Kidney (tissue), 14 donors: ENCODE results near the gene COL23A1. TPM values are rescaled to one million over a fixed set of nuclear protein-coding genes. Genes with fewer than 3 reads are reported as not detected.
"Not testable (repeated sequence)": the region's sequence is repeated elsewhere in the genome, so short reads cannot be mapped to it uniquely, and the experiment has no call there.

ENCODE experiments used
- DNase-seq, 5 donors: peaks; one replicate each; pipeline ENCODE4 v3.0.0-alpha.2; 2013 to 2020
- FAIRE-seq: peaks from 2 replicates; lab custom pipeline; 2012; peaks lifted over from hg19 to GRCh38; lab: Jason Lieb, UNC
- H3K27ac ChIP-seq, 2 donors: one replicate each; pipeline ENCODE4 v1.7.0; 2013; ENCODE audit warnings: low read depth in 2 of 2, low read length in 2 of 2, inconsistent platforms in 1 of 2
- H3K27me3 ChIP-seq: one replicate; pipeline ENCODE4 v1.7.1; 2013; ENCODE audit warnings: low read length, inconsistent platforms; ENCODE audit not compliant: control insufficient read depth, insufficient read depth
- H3K36me3 ChIP-seq, 3 donors: one replicate each; pipeline versions ENCODE4 v1.7.0 to v1.7.1; 2013; ENCODE audit warnings: low read length in 3 of 3, control low read depth in 1 of 3, inconsistent platforms in 1 of 3; ENCODE audit not compliant: insufficient read depth in 3 of 3, control insufficient read depth in 2 of 3
- H3K4me1 ChIP-seq, 3 donors: one replicate each; pipeline versions ENCODE4 v1.7.0 to v1.7.1; 2013; ENCODE audit warnings: low read length in 3 of 3, inconsistent platforms in 1 of 3, low read depth in 1 of 3; ENCODE audit not compliant: control insufficient read depth in 2 of 3, insufficient read depth in 2 of 3
- H3K4me3 ChIP-seq, 3 donors: one replicate each; pipeline versions ENCODE4 v1.7.0 to v1.8.1; 2013; ENCODE audit warnings: low read length in 3 of 3, control low read depth in 1 of 3, inconsistent platforms in 1 of 3
- H3K9ac ChIP-seq, 3 donors: one replicate each; pipeline versions ENCODE4 v1.7.0 to v1.7.1; 2013; ENCODE audit warnings: low read length in 3 of 3, control low read depth in 1 of 3, inconsistent platforms in 1 of 3
- H3K9me3 ChIP-seq, 3 donors: one replicate each; pipeline versions ENCODE4 v1.7.0 to v1.7.1; 2013; ENCODE audit warnings: low read length in 3 of 3, control low read depth in 1 of 3, inconsistent platforms in 1 of 3; ENCODE audit not compliant: control insufficient read depth in 2 of 3, insufficient read depth in 1 of 3
- intact Hi-C: fragments of 100-400 bp; cut with DNase I; formaldehyde crosslinking; loops from one replicate; pipeline ENCODE4 v1.11.1; 2022
- polyA plus RNA-seq: library from polyadenylated mRNA; stranded (reverse); fragments of 350-450 nt; fragmentation: Illumina TruSeq; extraction: RNeasy Lipid Tissue Mini Kit (QIAGEN cat#74804); gene quantifications from one replicate; pipeline ENCODE4 v1.2.3, GENCODE V29; 2014; ENCODE audit warnings: low read depth, low replicate concordance; ENCODE audit not compliant: insufficient read depth
- total RNA-seq: library from RNA; stranded (reverse); fragmentation: NEBNext Ultra II Directional; extraction: Animal tissue kit (Norgen Biotek cat#: 25700); gene quantifications from one replicate; pipeline ENCODE4 v1.2.1, GENCODE V29; 2021
- TF ChIP-seq, protein P1 (sequence below): IDR thresholded peaks from 3 replicates; pipeline ENCODE4 v1.5.1; 2012; ENCODE audit warnings: mild to moderate bottlenecking, moderate library complexity, borderline replicate concordance; ENCODE audit not compliant: insufficient read depth; ENCODE audit errors: extremely low read depth
- donor health status: control.
- donor health status: control.
- donor health status: control.
- donor health status: control.
- donor health status: control.
- donor health status: DM: yes; HTN: yes; CAD: no.
- donor health status: Normal renal cell carcinoma (clear cell type).

COL23A1 gene
- total and polyA plus RNA-seq, 2 donors from 2014 or later, result 4.1 to 8.7 TPM

DNA sequence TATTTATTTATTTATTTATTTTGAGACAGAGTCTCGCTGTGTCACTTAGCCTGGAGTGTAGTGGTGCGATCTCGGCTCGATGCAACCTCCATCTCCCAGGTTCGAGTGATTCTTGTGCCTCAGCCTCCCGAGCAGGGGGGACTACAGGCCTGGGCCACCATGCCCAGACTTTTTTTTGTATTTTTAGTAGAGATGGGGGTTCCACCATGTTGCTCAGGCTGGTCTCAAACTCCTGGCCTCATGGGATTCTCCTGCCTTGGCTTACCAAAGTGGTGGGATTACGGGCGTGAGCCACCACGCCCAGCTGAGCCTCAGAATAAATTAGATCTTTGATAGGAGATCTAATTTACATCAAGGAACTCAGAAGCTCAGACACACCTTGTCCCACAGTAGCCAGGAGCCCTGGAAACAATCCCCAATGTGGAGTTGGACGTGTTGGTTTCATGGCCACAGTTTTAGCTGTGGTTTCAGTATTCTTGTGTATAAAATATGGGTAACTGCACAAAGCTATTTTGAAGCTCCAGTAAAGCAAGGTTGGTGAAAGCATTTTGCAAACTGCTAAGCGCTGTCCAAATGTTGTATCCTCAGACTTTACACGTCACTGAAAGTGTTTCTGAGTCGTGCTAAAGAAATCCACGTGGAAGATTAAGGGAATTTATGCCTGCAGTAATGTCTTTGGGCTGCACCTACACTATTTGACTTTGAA lies 388.8 kb downstream of the COL23A1 start:
- no peak overlapping the region for H3K4me3 ChIP-seq
- FAIRE-seq, result no peak
- no peak overlapping the region for H3K9ac ChIP-seq
- H3K27me3 ChIP-seq, result no peaks in the 10 kb centered on the region
- H3K36me3 ChIP-seq, result peaks cover 0 to 2% (median 0%) of the 10 kb centered on the region in 3 donors
- H3K27ac ChIP-seq, result no peak overlapping the region
- TF ChIP-seq, protein P1, sequence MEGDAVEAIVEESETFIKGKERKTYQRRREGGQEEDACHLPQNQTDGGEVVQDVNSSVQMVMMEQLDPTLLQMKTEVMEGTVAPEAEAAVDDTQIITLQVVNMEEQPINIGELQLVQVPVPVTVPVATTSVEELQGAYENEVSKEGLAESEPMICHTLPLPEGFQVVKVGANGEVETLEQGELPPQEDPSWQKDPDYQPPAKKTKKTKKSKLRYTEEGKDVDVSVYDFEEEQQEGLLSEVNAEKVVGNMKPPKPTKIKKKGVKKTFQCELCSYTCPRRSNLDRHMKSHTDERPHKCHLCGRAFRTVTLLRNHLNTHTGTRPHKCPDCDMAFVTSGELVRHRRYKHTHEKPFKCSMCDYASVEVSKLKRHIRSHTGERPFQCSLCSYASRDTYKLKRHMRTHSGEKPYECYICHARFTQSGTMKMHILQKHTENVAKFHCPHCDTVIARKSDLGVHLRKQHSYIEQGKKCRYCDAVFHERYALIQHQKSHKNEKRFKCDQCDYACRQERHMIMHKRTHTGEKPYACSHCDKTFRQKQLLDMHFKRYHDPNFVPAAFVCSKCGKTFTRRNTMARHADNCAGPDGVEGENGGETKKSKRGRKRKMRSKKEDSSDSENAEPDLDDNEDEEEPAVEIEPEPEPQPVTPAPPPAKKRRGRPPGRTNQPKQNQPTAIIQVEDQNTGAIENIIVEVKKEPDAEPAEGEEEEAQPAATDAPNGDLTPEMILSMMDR, result no peak
- no peaks in the 10 kb centered on the region for H3K9me3 ChIP-seq
- peaks cover 3 to 9% (median 9%) of the 10 kb centered on the region in 3 donors for H3K4me1 ChIP-seq
- peak in 1 of 5 donors; percentile 31 for DNase-seq
- intact Hi-C loops, result no loop called here

DNA sequence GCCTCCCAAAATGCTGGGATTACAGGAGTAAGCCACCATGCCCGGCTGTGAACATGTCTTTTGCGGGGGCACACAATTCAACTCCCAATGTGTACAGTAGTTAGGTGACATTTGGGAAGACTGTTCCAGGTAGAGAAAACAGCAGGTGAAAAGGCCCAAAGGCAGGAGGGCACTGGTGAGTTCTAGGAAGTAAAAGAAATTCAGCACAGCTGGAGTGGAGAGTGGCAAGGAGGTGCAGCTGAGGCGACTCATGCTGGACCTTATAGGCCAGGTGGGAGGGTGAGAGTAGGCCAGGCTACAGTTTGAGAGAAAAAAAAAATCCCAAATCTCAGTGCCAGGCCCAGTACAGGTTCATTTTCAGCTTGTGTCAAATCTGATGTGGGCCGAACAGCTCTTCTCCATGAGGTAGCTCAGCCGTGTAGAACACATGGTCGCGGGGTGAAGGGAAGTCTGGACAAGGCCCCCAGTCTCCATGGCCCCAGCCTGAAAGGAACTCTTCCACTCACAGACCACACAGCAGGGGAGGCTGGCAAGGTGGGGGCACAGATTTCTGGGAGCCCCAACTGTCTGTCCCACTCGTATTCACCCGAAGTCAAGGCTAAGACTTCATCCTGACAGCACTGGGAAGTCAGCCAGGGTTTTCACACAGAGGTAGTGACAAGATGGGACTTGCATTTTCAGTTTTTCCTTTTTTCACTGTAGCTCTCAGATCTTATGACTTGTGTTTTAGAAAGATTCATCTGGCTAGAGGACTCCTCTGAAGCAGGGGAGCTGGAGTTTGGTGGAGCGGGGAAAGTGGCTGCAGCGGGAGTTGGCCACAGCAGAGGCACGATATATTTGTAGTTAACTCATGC lies 390.4 kb downstream of the COL23A1 start:
- Histone ChIP-seq H3K4me3 (no peak overlapping the region), H3K4me1 (peaks cover 0 to 2% (median 0%) of the 10 kb centered on the region in 3 donors), H3K9ac (no peak overlapping the region), H3K27ac (no peak overlapping the region), H3K27me3 (no peaks in the 10 kb centered on the region), H3K9me3 (no peaks in the 10 kb centered on the region), H3K36me3 (no peaks in the 10 kb centered on the region)
- TF ChIP-seq, protein P1, result no peak
- FAIRE-seq (no peak), DNase-seq (no peak)
- intact Hi-C loops, result no loop called here

DNA sequence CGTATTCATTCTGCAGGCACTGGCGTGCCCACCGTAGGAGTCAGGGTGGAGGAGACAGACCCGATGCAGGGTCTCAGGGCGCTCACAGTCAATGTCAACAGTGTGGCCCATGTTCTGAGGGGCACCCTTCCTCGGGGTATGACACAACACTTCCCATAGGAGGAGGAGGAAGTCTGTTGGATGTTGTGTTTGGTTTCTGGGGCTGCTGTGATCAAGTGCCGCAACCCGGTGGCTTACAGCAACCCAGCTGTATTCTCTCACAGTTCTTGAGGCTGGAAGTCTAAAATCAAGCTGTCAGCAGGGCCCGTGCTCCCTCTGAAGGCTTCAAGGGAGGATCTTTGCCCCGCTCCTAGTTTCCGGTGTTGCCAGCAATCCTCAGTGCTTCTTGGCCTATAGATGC lies 391.5 kb downstream of the COL23A1 start:
- intact Hi-C loops, result no loop called here
- H3K4me1 ChIP-seq, result no peaks in the 10 kb centered on the region
- FAIRE-seq (no peak), DNase-seq (no peak)
- no peak overlapping the region for H3K27ac ChIP-seq
- no peaks in the 10 kb centered on the region for H3K36me3 ChIP-seq
- H3K27me3 ChIP-seq, result no peaks in the 10 kb centered on the region
- TF ChIP-seq, protein P1, result no peak
- no peak overlapping the region for H3K9ac ChIP-seq
- no peak overlapping the region for H3K4me3 ChIP-seq
- H3K9me3 ChIP-seq, result no peaks in the 10 kb centered on the region

DNA sequence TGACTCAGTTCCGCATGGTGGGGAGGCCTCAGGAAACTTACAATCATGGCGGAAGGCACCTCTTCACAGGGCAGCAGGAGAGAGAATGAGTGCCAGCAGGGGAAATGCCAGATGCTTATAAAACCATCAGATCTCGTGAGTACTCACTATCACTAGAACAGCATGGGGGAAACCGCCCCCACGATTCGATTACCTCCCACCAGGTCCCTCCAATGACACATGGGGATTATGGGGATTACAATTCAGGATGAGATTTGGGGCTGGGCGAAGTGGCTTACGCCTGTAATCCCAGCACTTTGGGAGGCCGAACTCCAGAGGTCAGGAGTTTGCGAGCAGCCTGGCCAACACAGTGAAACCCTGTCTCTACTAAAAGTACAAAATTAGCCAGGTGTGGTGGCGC lies 392.0 kb downstream of the COL23A1 start:
- H3K27ac ChIP-seq, H3K36me3 ChIP-seq, H3K27me3 ChIP-seq, H3K4me1 ChIP-seq, DNase-seq, H3K9me3 ChIP-seq, H3K4me3 ChIP-seq, FAIRE-seq, intact Hi-C loops, H3K9ac ChIP-seq: not testable (repeated sequence)
